Omental fat pad (tissue), 4 donors: Measurements from ENCODE around the gene EDRF1. TPM values are rescaled to one million over a fixed set of nuclear protein-coding genes. Genes with fewer than 3 reads are reported as not detected.

Experiments used
- ATAC-seq: fragments of 150-250 bp; one replicate; pipeline ENCODE4 v1.9.1; 2016; ENCODE audit warnings: mild to moderate bottlenecking, moderate library complexity; ENCODE audit not compliant: low FRiP score
- DNase-seq: peaks from one replicate; pipeline ENCODE4 v3.0.0-alpha.2; 2019; ENCODE audit warnings: low spot score
- total RNA-seq, 4 donors: library from RNA; depleted of rRNA; stranded (reverse); fragments of >200 nt; gene quantifications; one replicate each; pipeline ENCODE4 v1.1.0, GENCODE V29; 2016
- TF ChIP-seq, protein P1 (sequence below), 3 donors: fragments of 450-650 bp; IDR thresholded peaks; one replicate each; pipeline ENCODE4 v1.5.1; 2016 to 2017; ENCODE audit warnings: antibody characterized with exemption in 3 of 3, mild to moderate bottlenecking in 3 of 3, moderate library complexity in 2 of 3

The EDRF1 gene
- total RNA-seq, 4 donors from 2014 or later = 10.9 to 26.3 (median 22.1) TPM

DNA sequence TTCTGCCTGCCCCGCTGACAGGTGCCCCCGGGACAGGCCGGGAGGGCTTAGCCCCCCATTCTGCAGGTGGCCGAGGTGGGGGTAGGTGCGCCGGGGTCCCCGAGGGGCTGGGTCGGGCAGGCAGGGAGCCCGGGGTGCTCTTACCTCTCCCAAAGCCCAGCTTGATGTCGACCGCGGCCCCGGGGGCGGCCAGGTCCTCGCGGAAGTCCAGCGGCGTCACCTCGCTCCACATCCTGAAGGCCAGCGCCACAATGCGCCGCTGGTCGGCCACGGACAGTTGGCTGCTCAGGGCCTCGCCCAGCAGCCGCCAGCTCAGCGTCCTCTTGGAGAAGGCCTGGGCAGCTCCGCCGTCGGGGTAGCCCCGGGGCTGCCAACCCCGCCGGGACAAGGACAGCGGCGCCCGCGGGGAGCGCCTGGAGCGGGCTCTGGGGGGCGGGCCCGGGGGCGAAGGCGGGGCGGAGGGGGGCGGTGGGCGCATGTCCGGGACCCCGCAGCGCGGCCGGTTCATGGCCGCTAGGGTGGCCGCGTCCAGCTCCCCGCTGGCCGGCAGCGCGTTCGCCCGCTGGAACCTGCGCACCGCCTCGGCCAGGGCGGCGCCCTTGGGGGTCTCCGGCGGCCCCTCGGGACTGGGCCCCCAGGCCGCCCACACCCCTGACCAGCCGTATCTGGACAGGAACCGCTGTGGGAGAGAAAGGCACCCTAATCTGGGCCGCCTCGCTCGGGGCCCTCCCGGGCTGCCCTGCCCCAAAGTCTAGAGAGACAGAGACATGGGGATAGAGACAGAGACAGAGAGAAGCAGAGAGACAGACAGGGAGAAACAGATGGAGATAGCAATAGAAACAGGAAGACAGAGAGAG, 54.4 kb downstream of the EDRF1 start:
- DNase-seq (no peak), ATAC-seq (no peak)
- TF ChIP-seq, protein P1, sequence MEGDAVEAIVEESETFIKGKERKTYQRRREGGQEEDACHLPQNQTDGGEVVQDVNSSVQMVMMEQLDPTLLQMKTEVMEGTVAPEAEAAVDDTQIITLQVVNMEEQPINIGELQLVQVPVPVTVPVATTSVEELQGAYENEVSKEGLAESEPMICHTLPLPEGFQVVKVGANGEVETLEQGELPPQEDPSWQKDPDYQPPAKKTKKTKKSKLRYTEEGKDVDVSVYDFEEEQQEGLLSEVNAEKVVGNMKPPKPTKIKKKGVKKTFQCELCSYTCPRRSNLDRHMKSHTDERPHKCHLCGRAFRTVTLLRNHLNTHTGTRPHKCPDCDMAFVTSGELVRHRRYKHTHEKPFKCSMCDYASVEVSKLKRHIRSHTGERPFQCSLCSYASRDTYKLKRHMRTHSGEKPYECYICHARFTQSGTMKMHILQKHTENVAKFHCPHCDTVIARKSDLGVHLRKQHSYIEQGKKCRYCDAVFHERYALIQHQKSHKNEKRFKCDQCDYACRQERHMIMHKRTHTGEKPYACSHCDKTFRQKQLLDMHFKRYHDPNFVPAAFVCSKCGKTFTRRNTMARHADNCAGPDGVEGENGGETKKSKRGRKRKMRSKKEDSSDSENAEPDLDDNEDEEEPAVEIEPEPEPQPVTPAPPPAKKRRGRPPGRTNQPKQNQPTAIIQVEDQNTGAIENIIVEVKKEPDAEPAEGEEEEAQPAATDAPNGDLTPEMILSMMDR (IDR thresholded peaks at IDR 0.05) = no peak

DNA sequence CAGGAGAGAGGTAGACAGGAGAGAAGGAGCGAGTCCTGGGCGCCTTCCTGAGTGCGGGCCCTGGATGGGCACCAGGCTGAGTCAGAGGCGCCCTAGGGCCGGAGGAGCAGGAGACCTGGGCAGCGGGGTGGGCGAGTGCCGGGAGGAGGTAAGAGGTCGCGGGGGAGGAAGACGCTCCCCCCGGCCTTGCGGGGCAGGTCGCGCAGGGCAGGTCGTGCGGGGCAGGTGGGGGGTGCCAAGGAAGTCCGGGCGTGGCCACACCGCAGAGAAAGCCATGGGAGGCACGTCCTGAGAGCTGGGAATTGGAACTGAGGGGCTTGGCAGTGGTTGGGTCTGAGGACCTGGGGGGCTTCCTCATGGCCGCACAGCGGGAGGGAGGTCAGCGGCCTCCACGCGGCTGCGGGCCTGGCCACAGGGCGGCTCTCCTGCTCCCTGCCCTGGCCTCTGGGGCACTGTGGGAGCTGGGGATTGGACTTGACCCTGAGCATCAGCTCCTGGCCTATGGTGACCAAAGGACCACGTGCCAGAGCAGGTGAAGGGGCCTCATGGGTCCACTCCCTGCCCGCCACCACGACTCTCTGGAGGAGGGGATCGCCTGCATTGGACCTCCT, 55.2 kb downstream of the EDRF1 start:
- DNase-seq = no peak
- no peak for ATAC-seq
- TF ChIP-seq, protein P1 (IDR thresholded peaks at IDR 0.05) = no peak

DNA sequence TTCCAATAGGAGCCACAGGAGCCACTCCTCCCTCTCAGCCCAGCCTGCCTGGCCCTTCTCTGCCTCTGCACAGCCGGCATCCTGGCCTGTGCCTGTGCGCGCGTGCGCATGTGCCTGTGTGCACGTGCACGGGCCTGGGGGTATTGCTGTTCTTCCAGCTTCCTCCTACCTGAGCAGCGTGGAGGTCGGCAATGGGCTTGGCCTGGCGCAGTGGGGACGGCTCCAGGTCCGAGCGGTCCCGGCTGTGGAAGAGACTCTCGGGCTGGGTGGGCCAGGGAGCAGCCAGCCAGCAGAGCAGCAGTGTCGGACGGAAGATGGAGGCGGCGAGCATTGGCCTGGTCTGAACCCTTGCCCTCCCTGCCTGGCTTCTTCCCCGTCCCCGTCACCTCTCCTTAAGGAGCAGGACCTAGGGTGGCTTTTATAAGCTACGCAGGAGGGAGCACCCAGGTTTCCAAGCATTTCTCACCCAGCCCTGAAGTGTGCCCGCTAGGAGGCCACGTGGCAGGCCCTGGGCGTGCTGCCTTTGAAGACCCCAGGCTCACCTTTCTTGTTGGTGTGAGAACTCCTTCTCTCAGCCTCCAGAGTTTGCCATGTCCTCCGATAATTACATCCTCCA, 56.1 kb downstream of the EDRF1 start, which contains the start of gene MMP21:
TSS of gene MMP21 (minus strand) at position 331 of the 616 bp plus-strand sequence. CDS start at position 331, 0 bp downstream.
- DNase-seq (no peak), ATAC-seq (no peak)
- TF ChIP-seq, protein P1 (IDR thresholded peaks at IDR 0.05) = no peak

DNA sequence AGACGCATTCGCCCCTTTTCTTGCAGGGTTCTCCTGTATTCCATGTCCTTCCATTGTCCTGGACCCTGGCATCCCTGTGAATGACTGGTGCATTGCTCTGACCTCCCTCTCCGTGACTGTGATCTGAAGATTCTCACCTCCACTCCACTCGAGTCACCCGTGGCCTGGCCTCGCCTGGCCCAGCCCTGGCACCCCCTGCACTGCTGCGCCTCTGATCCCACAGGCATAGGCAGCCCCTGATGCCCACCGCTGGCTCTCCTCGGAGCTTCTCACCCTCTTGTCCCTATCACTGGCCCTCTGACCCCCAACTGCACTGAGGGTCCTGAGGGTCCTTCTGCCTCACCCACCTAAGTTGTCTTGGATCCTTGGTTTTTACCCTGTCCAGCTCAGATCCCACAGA, 58.3 kb downstream of the EDRF1 start:
- ATAC-seq (no peak), DNase-seq (no peak)
- TF ChIP-seq, protein P1 (IDR thresholded peaks at IDR 0.05) = no peak

DNA sequence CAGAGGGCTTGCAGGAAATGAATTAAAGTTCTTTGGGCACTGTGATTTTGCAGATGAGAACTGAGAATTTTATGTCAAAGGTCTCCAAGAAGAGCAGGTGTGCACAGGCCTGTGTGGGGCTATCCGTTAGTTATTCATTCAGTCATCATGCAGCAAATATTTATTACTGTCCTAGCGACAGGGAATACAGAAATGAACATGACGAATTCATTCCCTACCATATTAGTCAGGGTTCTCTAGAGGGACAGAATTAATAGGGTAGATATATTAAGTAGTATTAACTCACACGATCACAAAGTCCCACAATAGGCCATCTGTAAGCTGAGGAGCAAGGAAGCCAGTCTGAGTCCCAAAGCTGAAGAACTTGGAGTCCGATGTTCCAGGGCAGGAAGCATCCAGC, 59.0 kb downstream of the EDRF1 start:
- TF ChIP-seq, protein P1 (IDR thresholded peaks at IDR 0.05) = no peak
- no peak for DNase-seq
- no peak for ATAC-seq

DNA sequence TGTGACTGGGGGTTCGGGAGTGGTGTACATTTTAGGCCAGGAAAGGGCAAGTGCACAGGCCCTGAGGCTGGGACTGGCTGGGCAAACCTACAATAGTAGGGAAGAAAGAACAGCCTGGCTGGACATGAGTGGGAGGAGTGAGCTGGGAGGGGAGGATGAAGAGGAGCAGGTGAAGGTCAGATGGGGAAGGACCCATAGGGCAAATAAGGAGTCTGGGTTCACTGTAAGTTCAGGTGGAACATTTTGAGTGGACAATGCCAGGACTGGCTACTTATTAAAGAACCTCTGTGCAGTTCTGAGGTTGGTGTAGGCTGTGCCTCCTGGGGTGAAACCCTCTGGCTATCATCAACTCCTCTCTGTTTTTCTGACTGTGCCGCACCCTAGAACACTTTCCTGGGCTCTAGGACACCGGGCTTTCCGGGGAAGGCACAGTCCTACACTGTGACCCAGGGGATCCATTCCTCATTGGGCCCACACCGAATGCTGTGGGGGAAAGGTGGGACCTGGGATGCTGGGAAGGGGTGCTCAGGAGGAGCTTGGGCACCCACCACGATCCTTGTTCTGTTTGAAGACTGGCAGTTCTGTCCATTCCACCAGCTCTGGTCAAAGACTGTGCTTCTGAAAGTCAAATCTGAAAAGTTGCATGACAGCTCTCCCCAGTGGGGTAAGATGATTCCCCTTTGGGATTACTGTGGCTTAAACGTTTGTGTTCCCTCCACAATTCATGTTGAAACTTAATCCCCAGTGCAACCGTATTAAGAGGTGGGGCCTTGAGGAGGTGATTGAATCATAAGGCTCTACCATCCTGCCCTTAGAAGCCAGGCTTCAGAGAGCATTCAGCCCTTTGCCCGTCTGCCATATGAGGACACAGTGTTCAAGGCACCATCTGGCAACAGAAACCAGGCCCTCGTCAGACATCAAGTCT, 60.2 kb downstream of the EDRF1 start:
- TF ChIP-seq, protein P1 (IDR thresholded peaks at IDR 0.05) = no peak
- DNase-seq = no peak
- ATAC-seq = no peak
